Central memory CD4-positive, alpha-beta T cell (primary cell): Measurements from ENCODE around the gene FEN1.

Experiments
- DNase-seq: peaks from one replicate; pipeline ENCODE4 v3.0.0; 2022

Gene FEN1

DNA sequence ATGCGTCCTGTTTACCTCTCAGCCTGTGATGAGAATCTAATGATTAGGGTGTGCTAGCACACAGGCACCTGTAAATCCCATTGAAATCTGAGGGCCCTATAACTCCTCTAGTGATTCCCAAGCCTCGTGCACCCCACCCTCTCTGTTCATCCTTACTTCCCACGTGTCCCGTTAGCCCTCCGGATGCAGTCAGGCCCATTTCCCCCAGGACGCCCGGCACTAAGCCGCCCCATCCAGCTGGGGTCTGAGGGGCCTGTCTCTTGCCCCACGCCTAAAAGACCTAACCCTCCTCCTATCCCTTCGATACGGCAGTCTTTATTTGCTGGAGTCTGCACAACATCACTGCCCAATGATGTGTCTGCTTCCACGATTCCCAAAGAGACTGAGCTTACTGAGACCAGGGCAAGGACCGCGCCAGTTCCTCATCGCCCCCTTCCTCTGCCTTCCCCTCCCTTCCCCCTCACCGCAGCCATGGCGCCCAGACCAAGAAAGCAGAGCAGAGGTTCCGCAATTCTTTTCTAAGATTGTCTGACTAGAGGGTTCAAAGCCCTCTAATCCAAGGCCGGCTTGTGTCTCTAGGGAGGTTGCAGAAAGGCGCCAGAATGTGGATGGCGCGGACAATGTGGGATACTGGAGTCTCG, 34.3 kb downstream of the FEN1 start:
- no peak for DNase-seq

DNA sequence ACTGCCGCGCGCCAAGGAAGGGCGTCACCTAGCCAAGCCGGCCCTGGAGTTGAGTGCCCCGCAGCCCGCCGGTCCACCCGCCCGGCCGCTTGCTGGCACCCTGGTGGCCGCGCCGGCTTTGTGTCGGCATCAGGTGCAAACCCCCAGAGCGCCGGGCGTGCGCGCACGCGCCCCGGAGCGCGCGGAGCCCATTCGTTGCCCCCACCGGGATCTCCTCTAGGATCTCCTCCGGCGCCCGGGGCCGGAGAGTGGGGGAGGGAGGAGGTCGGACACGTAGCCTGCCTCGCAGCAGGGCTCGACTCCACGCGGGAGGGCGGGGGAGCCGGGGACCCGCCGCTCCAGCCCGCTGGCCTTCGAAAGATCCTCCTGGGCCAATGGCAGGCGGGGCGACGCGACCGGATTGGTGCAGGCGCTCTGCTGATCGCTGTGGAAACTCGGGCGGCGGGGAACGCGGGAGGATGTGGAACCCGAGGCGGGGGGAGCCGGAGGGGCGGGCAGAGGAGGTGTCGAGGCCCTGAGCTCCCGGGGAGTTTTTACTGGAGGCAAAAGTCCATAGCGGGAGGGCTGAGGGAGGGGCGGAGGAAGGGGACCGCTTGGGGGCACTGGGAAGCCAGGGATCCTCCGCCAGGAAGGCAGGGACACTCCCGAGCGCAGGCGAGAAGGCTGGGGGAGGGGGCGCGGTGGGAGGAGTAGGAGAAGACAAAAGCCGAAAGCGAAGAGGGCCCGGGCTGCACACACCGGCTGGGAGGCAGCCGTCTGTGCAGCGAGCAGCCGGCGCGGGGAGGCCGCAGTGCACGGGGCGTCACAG, 35.1 kb downstream of the FEN1 start, which contains the start of gene FADS2:
FADS2 (plus strand) TSS at position 730 of the 808 bp plus-strand sequence. CDS start 91 bp downstream, outside the sequence.
- peak; percentile 45 for DNase-seq

DNA sequence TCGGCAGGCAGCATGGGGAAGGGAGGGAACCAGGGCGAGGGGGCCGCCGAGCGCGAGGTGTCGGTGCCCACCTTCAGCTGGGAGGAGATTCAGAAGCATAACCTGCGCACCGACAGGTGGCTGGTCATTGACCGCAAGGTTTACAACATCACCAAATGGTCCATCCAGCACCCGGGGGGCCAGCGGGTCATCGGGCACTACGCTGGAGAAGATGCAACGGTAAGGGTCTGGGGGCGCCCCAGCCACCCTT, 35.6 kb downstream of the FEN1 start:
- no peak for DNase-seq

DNA sequence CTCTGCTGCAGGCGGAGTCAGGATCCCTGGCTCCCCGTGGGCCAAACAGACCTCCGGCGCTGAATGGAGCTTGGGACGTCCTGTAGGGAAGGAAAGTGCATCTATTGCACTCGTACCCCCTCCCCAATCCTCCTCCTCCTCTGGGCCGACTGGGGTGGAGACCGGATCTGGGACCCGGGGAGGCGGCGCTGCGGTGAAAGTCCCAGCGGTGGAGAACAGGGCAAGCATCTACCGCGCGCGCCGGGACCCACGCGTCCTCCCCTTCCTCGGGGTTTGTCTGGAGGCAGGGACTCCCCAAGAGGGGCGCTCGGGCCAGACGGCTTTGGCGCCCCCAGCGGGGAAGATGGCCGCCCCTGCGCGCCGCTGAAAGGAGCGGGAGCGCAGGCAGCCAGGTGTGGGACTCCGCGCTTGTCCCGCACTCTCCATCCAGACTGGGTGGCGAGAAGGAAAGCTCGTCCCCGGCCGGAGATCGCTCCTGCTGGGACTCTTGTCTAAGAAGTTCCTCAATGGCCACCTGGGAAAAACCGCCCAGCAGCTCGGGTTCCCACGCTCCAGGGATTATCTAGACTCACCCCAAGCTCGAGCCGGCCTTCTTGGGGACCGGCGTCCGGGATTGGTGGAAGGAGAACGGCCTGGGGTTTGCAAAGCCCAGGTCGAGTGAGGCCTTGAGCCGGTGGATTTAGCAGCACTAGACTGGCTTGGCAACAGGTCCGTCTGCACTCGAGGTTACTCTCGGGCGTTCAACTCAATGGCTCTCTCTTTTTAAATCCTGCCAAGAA, 36.1 kb downstream of the FEN1 start:
- DNase-seq = peak; percentile 20

DNA sequence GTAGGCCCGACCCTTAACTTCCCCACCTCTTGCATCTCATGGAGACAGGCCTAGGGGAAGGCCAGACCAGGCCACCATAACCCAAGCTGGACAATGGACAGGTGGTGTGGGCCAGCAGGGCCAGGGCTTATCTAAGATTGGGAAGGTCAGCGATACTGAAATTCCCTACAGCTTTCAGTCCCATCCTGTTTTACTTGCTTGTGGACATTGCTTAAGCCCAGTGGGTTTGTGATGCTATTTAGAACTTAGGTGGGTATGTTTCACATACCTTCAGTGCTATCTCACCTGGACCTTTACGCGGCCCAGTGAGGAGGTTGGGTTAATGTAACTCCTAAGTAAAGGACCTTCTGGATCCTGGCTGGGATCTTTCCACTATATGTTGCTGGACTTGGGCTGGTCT, 37.1 kb downstream of the FEN1 start:
- no peak for DNase-seq

DNA sequence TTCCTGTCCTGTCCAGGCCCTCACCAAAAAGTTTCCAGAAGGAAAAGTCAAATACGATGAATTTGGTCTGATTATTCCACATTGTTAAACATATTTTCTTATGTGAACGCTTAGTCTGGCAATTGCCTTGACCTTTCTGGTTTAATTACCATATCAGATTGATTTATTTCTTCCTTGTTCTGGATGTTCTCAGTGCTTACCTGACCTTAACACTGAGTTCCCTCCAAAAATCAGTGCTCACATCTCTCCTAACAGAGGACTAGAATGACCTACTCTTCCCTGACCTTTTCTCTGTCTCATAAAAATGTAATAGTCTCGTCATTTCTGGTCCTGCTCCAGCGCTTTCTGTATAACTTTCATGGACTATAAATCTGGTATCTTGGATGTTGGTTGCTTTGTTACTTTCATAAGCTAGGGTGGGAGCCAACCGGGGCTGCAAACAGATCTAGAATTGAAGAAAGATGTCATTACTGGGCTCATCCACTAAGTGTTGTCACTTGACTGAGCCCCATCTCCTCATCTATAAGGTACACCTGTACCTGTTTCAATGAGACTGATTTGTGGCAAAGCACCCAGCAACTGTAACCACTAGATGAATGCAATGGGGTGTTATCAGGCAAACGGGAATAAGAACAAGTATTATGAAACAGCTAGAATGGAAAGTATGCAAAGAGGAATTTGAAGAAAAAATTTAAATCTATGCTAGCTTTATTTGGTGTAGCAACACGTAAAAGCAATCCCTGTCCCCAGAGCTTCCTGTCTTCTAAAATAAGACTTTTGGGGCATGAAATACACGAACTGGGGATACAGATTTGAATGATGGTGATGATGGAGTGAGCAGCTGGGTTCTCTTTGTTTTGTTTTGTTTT, 37.8 kb downstream of the FEN1 start:
- DNase-seq = no peak

DNA sequence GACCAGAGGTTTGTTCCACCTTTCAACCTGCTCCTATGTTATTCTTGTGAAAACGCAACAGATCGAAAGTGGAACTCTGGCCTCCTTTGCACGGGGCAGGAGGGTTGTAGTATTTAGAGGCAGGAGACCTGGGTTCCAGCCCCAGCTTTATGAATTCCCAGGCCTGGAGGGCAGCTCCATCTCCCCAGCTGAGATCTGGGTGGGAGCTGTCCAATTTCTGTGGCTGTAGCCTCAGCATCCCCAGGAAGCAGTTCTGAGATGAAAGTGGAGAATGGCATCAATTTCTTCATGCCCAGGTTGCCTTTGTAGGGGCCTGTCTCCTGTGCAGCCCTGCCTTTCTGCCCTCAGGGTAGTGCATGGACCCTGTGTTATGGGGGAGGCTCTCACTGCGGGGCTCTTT, 39.5 kb downstream of the FEN1 start:
- no peak for DNase-seq

DNA sequence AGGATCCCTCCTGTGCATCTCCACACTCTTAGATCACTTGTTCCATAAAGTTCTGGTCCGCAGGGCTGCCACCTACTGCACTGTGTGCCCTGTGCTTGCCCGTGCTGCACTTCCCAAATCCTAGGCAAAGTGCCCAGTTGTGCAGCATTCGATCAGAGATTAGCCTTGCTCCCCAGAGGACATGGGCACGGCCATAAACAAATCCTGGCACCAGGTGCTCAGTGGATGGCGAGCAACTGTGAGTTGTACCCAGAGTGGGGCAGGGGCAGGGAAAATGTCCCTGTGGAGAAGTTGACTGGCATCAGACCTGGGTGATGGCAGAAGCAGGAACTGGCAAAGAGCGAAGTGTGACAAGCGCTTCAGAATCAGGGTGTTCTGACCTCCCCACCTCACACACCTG, 40.0 kb downstream of the FEN1 start:
- DNase-seq = no peak

DNA sequence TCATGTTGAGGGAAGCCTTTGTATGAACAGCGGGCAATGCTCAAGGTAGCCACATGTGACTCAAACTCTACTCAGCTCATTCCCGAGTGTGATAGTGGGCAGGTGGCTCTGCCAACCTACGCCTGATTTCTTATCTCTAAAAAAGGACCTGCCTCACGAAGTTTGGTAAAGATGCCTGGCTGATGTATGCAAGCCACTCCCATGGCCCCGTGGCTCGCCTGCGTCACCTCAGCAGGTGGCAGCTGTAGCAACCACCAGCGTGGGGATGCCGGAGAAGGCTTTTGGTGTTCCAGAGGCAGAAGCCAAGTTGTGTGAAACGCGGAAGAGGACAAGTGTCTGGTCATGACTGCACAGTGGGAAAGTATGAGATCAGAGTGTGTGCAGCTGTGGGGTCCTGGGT, 40.8 kb downstream of the FEN1 start:
- no peak for DNase-seq

DNA sequence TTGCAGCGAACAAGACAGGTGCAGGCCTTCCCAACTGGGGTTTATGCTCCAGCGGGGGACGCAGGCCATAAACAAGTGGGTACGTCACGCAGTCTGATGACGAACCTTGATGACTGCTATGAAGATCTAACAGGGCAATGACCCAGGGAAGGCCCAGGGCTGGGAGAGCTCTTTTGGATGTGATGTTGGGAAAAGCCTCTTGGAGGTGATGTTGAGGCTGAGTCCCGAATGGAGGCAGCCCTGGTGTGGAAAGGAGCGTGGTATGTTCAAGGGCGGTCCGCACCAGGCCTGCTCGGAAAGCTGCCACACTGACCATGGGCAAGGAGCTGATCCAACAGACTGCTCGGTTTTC, 41.2 kb downstream of the FEN1 start:
- DNase-seq = no peak

DNA sequence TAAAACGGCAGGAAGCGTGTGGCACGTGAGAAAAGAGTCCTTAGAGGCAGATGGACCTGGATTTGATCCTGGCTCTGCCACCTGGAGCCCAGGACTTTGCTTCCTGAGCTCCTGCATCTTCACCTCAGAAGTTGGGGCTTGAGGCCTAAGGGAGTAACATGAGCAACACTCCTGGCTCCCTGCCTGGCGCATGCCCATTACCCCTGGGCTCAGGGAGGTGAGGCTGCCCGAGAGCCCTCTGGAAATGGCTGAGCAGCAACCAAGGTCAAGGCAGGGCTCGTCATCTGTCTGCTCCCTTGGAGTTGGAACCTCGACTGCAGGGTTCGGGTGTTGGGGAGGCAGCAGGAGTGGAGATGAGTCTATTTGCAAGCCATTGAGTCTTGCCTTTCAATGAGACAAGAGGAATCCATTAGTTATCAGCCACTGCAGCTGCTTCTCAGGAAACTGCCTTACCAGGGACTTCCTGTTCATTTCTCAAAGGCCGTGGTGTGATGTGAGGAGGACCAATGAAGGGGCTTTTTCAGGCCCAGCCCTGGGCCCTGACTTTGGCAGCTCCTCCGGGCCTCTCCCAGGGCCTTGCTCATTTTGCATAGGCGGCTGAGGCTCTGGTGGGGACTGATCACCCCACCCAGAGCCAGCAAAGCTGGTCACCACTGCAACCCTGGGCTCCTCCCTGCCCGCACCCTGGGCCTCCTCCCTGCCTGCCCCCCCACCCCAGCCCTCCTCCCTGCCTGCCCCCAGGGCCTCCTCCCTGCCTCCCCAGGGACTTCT, 41.8 kb downstream of the FEN1 start:
- DNase-seq = peak; percentile 33

DNA sequence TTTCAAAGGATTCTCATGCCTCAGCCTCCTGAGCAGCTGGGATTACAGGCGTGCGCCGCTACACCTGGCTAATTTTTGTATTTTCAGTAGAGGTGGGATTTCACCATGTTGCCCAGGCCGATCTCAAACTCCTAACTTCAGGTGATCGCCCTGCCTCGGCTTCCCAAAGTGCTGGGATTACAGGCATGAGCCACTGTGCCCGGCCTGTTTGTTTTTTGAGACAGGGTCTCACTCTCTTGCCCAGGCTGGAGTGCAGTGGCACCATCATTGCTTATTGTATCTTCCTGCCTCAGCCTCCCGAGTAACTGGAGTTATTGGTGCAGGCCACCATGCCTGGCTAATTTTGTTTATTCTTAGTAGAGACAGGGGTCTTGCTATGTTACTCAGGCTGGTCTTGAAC, 43.5 kb downstream of the FEN1 start:
- no peak for DNase-seq

DNA sequence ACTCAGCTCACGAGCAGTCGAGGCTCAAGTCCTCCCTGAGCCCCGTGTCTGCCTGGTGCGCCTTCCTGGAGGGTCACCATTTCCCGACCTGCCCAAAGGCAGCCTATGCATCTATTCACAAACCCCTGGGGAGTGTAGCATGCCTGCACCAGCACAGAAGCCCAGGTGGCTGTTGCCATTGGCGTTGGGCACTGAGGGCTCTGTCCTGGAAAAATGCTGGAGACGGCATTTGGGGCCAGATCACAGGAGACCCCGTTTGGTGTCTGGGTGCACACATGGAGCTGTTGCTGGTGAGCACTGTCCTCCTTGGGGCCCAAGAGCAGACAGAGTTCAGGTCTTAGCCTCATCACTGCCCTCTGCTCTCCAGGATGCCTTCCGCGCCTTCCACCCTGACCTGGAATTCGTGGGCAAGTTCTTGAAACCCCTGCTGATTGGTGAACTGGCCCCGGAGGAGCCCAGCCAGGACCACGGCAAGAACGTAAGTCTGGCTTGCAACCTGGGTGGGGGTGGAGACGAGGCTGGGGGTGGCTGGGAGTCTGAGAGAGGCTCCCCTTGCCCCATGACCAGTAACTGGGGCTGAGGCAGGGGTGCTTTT, 44.8 kb downstream of the FEN1 start:
- DNase-seq = no peak

DNA sequence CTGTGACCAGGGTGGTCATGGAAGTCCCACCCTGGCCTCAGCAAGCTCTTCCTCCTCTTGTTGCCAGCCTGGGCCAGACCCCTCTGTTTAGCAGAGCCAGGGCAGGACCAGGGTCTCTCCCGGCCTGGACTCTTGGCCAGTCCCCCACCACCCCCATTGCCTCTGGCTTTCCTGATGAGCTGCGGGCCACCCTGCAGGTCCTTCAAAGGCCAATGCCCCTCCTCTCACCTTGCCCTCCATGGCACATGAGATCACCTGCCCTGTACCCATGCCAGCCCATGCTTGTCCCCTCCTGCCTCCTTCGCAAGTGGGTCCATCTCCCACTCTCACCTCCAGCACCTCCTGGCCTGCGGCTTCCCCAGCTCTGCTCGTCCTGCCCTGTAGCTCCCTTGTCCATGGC, 45.8 kb downstream of the FEN1 start:
- no peak for DNase-seq

DNA sequence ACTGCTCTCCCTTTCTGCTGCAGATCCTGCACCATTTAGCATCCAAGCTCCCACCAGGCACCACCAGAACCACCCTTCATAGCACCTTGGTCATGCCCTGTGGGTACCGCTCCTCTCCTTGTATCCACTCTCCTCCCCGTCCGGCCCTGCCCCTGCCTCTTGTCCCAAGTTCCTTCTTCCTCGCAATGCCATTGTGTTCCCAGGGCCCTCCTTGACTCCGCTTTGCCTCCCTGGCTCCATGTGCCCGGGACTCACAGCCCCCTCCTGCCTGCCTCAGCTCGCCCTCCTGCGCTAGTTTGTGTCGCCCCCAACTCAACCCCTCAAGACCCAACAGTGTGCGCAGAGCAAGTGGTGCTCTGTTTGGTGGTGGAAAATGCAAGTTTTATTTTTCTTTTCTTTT, 46.2 kb downstream of the FEN1 start:
- DNase-seq = no peak

DNA sequence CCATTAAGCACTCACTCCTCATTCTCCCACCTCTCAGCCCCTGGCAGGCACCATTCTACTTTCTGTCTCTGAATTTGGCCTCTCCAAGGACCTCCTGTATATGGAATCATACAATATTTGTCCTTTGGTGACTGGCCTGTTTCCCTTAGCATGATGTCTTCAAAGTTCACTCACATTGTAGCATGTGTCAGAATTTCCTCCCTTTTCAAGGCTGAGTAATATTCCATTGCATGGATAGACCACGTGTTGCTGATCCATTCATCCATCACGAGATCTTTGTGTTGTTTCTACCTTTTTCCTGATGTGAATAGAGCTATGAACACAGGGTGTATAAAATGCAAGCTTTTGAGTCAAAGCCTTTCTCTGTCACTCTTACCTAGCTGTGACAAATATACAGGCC, 47.0 kb downstream of the FEN1 start:
- no peak for DNase-seq

DNA sequence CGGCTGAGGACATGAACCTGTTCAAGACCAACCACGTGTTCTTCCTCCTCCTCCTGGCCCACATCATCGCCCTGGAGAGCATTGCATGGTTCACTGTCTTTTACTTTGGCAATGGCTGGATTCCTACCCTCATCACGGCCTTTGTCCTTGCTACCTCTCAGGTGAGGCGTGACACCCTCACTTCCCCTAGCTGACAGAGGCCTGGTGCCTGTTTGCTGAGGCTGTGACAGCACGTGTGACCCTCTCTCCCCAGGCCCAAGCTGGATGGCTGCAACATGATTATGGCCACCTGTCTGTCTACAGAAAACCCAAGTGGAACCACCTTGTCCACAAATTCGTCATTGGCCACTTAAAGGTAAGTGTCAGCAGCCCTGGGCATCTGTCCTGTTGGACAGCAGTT, 47.7 kb downstream of the FEN1 start:
- no peak for DNase-seq

DNA sequence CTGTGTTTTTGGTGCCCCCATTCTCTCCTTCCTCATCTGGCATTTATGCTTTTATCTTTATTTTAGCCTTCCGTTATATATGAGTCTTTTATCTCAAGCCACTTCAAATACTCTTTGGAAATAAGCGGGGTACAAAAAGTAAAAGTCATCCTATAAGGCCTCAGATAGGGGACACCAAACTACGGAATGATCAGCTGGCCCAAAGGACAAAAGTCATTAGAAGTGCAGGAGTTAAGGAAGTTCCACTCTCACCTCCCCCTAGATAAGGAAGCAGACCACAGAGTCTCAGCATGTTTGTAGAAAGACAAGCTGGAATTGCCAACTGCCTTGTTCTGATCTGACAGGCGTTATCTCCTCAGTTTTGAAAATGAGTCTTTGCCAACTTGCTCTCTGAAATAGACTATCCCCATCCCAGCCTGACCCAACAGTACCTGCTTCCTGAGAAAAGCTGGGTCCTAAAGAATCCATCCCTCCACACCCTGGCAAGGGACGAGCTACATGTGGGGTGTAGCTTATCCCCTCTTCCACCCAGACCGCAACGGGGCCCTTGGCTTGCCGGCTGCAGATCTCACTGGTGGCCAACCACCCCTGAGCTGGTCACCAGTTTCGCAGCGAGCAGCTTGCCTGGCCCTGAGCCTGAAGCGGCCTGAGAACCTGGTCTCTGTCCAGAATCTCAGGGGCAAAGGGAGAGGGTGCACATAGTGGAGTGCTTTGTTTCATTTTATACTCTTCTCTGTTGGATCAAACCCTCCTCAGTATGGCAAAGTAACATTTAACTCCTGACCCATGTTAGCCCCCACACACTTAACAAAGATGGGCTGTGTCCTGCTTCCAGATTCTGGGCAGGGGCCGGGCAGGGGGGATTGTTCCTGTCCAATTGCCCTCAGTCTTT, 49.2 kb downstream of the FEN1 start:
- DNase-seq = no peak

DNA sequence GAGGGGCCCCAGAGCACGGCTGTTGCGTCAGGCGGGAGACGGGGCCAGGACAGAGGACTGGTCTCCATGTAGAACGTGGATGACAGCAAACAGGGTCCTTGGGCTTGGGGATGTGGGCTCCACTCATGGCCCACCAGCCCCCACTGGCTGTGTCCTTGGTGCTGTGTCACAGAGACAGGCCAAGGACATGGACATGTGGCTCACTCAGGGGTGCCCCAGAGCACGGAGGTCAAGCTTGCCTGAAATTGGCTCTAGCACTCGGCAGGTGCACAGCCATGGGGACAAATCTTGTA, 49.8 kb downstream of the FEN1 start:
- DNase-seq = no peak

DNA sequence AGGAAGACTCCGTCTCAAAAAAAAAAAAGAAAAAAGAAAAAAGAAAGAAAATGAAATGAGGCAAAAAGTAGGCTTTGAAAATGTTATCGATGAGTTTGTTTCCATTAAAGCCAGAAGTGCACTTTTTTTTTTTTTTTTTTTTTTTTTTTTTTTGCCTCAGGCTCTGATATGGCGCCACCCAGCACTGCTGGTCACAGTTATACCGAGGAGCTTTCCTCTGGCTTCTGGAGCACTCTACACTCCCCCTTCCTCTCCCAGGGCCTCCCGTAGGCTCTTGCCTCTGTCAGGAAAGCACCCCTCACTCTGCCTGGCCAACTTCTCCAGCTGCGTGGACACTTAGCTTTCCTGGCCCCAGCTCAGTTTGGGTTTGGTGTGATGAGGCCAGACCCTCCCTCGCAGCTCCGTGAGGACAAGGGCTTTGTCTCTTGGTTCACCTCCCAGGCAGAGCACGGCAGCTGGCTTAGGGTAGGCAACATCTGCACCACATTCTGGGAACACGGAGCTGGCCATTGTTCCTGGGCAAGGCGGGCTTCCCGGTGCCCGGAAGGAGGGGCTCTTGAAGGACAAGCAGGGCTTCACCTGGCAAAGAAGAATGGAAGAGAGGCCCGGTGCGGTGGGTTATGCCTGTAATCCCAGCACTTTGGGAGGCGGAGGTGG, 52.3 kb downstream of the FEN1 start:
- no peak for DNase-seq
